Measurements from ENCODE around the gene OR5K3.

OR5K3 gene

GRCh38 chr3:98390366-98390765 lies at the start of gene OR5K3:
Gene OR5K3, plus strand, starts transcription at chr3:98390666. Its CDS starts 0 bp downstream, at chr3:98390666.
- Histone ChIP-seq H2AFZ (ENCODE audit: low read depth, low read length, severe bottlenecking) (no peak within 1 kb of the TSS), H3K36me3 (ENCODE audit: low read length) (no peaks in the 10 kb centered on the region), H3K79me2 (ENCODE audit: insufficient read depth, low read length) (no peaks in the 10 kb centered on the region), H3F3A (ENCODE audit: insufficient read depth) (no peaks in the 10 kb centered on the region), H3K9me2 (replicated peaks; ENCODE audit: insufficient read depth, low read length) (no peaks in the 10 kb centered on the region), H3K9me3 (ENCODE audit: insufficient read depth, low read length) (no peaks in the 10 kb centered on the region), H4K20me1 (ENCODE audit: low read depth, low read length) (no peaks in the 10 kb centered on the region), H3K27ac (ENCODE audit: low read depth, low read length) (no peak within 1 kb of the TSS), H3K4me2 (ENCODE audit: low read depth, low read length, poor library complexity, severe bottlenecking) (no peak within 1 kb of the TSS), H3K9ac (ENCODE audit: low read length) (no peak within 1 kb of the TSS), H3K27me3 (ENCODE audit: low read length) (no peaks in the 10 kb centered on the region), H3K4me3 (ENCODE audit: insufficient read depth, low read length, poor library complexity, severe bottlenecking) (no peak within 1 kb of the TSS)
- no peak for TF ChIP-seq EZH2phosphoT487 (conservative IDR thresholded peaks at IDR 0.05; ENCODE audit: low read length)
- no peak for TF ChIP-seq CTCF (IDR thresholded peaks at IDR 0.05; ENCODE audit: insufficient read depth, low read length, poor library complexity, severe bottlenecking)

GRCh38 chr3:98341758-98342157 lies 48.7 kb upstream of the OR5K3 start:
- no peaks in the 10 kb centered on the region for H3K27me3 ChIP-seq (ENCODE audit: low read length)
- H2AFZ ChIP-seq (ENCODE audit: low read depth, low read length, severe bottlenecking), result no peak overlapping the region

GRCh38 chr3:98343647-98344507 lies 46.6 kb upstream of the OR5K3 start:
- no peaks in the 10 kb centered on the region for H3K9me3 ChIP-seq (ENCODE audit: insufficient read depth, low read length)
- no peak overlapping the region for H2AFZ ChIP-seq (ENCODE audit: low read depth, low read length, severe bottlenecking)

More at GRCh38 chr3:98341758-98342157, 48.7 kb upstream of the OR5K3 start:
- Histone ChIP-seq H3K9me3 (ENCODE audit: insufficient read depth, low read length) (no peaks in the 10 kb centered on the region), H3K9ac (ENCODE audit: low read length) (no peak overlapping the region), H3K27ac (ENCODE audit: low read depth, low read length) (no peak overlapping the region), H3K36me3 (ENCODE audit: low read length) (no peaks in the 10 kb centered on the region), H3F3A (ENCODE audit: insufficient read depth) (no peaks in the 10 kb centered on the region), H3K4me2 (ENCODE audit: low read depth, low read length, poor library complexity, severe bottlenecking) (no peak overlapping the region), H4K20me1 (ENCODE audit: low read depth, low read length) (no peaks in the 10 kb centered on the region), H3K4me3 (ENCODE audit: insufficient read depth, low read length, poor library complexity, severe bottlenecking) (no peak overlapping the region), H3K79me2 (ENCODE audit: insufficient read depth, low read length) (no peaks in the 10 kb centered on the region), H3K9me2 (replicated peaks; ENCODE audit: insufficient read depth, low read length) (no peaks in the 10 kb centered on the region)
- no peak for TF ChIP-seq CTCF (IDR thresholded peaks at IDR 0.05; ENCODE audit: insufficient read depth, low read length, poor library complexity, severe bottlenecking)
- TF ChIP-seq EZH2phosphoT487 (conservative IDR thresholded peaks at IDR 0.05; ENCODE audit: low read length), result no peak

More at GRCh38 chr3:98343647-98344507, 46.6 kb upstream of the OR5K3 start:
- H3K4me2 ChIP-seq (ENCODE audit: low read depth, low read length, poor library complexity, severe bottlenecking), result no peak overlapping the region
- H3K36me3 ChIP-seq (ENCODE audit: low read length), result no peaks in the 10 kb centered on the region
- no peak overlapping the region for H3K27ac ChIP-seq (ENCODE audit: low read depth, low read length)
- H3K4me3 ChIP-seq (ENCODE audit: insufficient read depth, low read length, poor library complexity, severe bottlenecking), result no peak overlapping the region
- no peaks in the 10 kb centered on the region for H4K20me1 ChIP-seq (ENCODE audit: low read depth, low read length)
- H3F3A ChIP-seq (ENCODE audit: insufficient read depth), result no peaks in the 10 kb centered on the region
- TF ChIP-seq CTCF (IDR thresholded peaks at IDR 0.05; ENCODE audit: insufficient read depth, low read length, poor library complexity, severe bottlenecking) (peak; percentile 78), EZH2phosphoT487 (conservative IDR thresholded peaks at IDR 0.05; ENCODE audit: low read length) (no peak)
- H3K27me3 ChIP-seq (ENCODE audit: low read length), result no peaks in the 10 kb centered on the region
- H3K79me2 ChIP-seq (ENCODE audit: insufficient read depth, low read length), result no peaks in the 10 kb centered on the region
- H3K9ac ChIP-seq (ENCODE audit: low read length), result no peak overlapping the region
- H3K9me2 ChIP-seq (replicated peaks; ENCODE audit: insufficient read depth, low read length), result no peaks in the 10 kb centered on the region

Data from SU-DHL-6 (cell line).